ENCODE data around the gene FBXO44. TPM values are rescaled to one million over a fixed set of nuclear protein-coding genes. Genes with fewer than 3 reads are reported as not detected.
"Not testable (repeated sequence)": the region's sequence is repeated elsewhere in the genome, so short reads cannot be mapped to it uniquely, and the experiment has no call there.

FBXO44 gene
- total RNA-seq, 1 donor from 2014 or later, result 24.2 TPM

GRCh38 chr1:11622398-11622797 is 32.3 kb upstream of the FBXO44 start:
- Mint-ChIP-seq H3K4me3 (no peak overlapping the region), H3K27me3 (ENCODE audit: insufficient read depth) (peaks cover 12% of the 10 kb centered on the region), H3K4me1 (ENCODE audit: low read depth) (no peaks in the 10 kb centered on the region), H3K36me3 (ENCODE audit: low read depth) (no peaks in the 10 kb centered on the region), H3K9me3 (no peaks in the 10 kb centered on the region), H3K27ac (no peak overlapping the region)
- DNase-seq (ENCODE audit: low spot score), result no peak
- intact Hi-C loops (cut with micrococcal nuclease), result no loop called here

DNA sequence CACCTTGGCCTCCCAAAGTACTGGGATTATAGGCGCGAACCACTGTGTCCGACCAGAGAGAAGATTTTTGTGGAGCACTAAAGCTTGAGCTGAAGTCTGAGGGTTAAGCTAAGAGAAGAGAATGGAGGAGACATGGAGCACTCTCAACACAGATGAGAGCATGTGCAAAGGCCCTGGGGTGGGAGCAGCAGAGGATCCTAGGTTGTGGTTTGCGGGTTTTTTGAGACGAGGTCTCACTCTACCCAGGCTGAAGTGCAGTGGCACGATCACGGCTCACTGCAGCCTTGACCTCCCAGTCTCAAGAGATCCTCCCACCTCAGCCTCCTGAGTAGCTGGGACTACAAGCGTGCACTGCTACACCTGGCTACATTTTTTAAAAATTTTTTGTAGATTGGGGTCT is 31.0 kb upstream of the FBXO44 start:
- Mint-ChIP-seq H3K4me1 (ENCODE audit: low read depth) (no peaks in the 10 kb centered on the region), H3K4me3 (no peak overlapping the region), H3K9me3 (no peaks in the 10 kb centered on the region), H3K36me3 (ENCODE audit: low read depth) (no peaks in the 10 kb centered on the region), H3K27ac (no peak overlapping the region), H3K27me3 (ENCODE audit: insufficient read depth) (peaks cover 13% of the 10 kb centered on the region)
- no peak for DNase-seq (ENCODE audit: low spot score)
- intact Hi-C loops (cut with micrococcal nuclease), result no loop called here

DNA sequence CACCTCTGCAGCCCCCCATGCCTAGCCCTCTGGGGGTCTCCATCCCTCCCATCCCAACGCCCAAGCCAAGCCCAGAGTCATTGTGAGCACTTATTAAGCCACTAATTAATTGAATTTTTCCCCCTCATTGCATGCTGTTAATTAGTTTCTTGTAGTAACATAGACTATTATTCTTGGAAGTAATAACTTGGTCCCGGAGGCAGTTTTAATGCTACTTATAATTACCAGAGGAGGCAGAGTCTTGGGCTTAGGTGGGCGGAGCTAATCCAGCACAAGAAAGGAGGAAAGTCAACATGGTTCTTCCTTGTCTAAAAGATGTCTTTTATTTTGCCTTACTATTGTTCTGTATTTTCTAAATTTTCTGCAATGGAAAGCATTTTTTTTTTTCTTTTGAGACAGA is 28.1 kb upstream of the FBXO44 start:
- no peak overlapping the region for H3K27ac Mint-ChIP-seq
- H3K9me3 Mint-ChIP-seq, result no peaks in the 10 kb centered on the region
- peaks cover 14% of the 10 kb centered on the region for H3K27me3 Mint-ChIP-seq (ENCODE audit: insufficient read depth)
- DNase-seq (ENCODE audit: low spot score), result no peak
- no peaks in the 10 kb centered on the region for H3K36me3 Mint-ChIP-seq (ENCODE audit: low read depth)
- no peak overlapping the region for H3K4me3 Mint-ChIP-seq
- H3K4me1 Mint-ChIP-seq (ENCODE audit: low read depth), result no peaks in the 10 kb centered on the region
- intact Hi-C loops (cut with micrococcal nuclease), result no loop called here

DNA sequence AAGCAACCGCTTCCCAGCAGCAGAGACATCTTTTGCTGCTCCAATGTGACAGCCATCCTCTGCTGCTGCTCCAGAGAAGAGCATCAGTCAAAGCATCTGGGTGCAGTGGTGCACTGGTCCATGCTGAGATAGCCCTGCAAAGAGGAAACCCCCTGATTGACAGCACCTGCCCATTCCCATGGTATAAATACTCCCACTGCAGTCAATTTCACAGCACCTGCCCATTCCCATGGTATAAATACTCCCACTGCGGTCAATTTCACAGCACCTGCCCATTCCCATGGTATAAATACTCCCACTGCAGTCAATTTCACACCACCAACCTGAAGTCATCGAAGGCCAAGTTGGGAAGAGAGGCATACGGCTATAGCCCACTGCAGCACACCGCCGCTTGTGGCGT is 25.9 kb upstream of the FBXO44 start:
- H3K4me3 Mint-ChIP-seq, result no peak overlapping the region
- intact Hi-C loops (cut with micrococcal nuclease), result no loop called here
- H3K36me3 Mint-ChIP-seq (ENCODE audit: low read depth), result no peaks in the 10 kb centered on the region
- no peak overlapping the region for H3K27ac Mint-ChIP-seq
- H3K9me3 Mint-ChIP-seq, result no peaks in the 10 kb centered on the region
- H3K4me1 Mint-ChIP-seq (ENCODE audit: low read depth), result no peaks in the 10 kb centered on the region
- peaks cover 8% of the 10 kb centered on the region for H3K27me3 Mint-ChIP-seq (ENCODE audit: insufficient read depth)
- no peak for DNase-seq (ENCODE audit: low spot score)

GRCh38 chr1:11629184-11630016 is 25.3 kb upstream of the FBXO44 start:
- DNase-seq (ENCODE audit: low spot score), result no peak
- no peaks in the 10 kb centered on the region for H3K4me1 Mint-ChIP-seq (ENCODE audit: low read depth)
- no peaks in the 10 kb centered on the region for H3K9me3 Mint-ChIP-seq
- no peaks in the 10 kb centered on the region for H3K36me3 Mint-ChIP-seq (ENCODE audit: low read depth)
- peaks cover 8% of the 10 kb centered on the region for H3K27me3 Mint-ChIP-seq (ENCODE audit: insufficient read depth)
- no peak overlapping the region for H3K27ac Mint-ChIP-seq
- no peak overlapping the region for H3K4me3 Mint-ChIP-seq
- intact Hi-C loops (cut with micrococcal nuclease), result no loop called here

GRCh38 chr1:11634365-11635192 is 20.1 kb upstream of the FBXO44 start:
- DNase-seq (ENCODE audit: low spot score), result no peak
- intact Hi-C loops (cut with micrococcal nuclease), result loop anchor here (5.0 kb wide), 1 partner anchor 157 kb away; the partner anchor contains the start of gene DISP3
- no peaks in the 10 kb centered on the region for H3K36me3 Mint-ChIP-seq (ENCODE audit: low read depth)
- no peak overlapping the region for H3K27ac Mint-ChIP-seq
- no peaks in the 10 kb centered on the region for H3K4me1 Mint-ChIP-seq (ENCODE audit: low read depth)
- H3K9me3 Mint-ChIP-seq, result no peaks in the 10 kb centered on the region
- no peak overlapping the region for H3K4me3 Mint-ChIP-seq
- H3K27me3 Mint-ChIP-seq (ENCODE audit: insufficient read depth), result peaks cover 1% of the 10 kb centered on the region

DNA sequence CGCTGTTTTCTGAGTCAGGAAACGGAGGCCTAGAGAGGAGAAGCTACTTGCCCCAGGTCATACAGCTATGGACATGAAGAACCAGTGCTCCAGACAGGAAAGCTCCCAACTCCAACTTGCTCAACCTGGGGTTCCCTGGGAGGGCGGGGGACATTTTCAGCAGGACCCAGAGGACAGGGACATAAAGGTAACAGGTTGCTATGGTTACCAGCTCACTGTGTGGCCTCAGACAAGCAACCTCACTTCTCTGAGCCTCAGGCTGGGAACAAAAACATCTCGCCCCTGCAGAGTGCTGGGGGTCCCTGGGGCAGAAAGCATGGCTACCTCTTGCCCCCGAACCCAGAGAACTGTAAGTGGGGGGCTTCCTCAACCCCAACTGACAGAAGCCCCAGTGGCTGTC is 16.6 kb upstream of the FBXO44 start:
- no peak overlapping the region for H3K27ac Mint-ChIP-seq
- no peak for DNase-seq (ENCODE audit: low spot score)
- intact Hi-C loops (cut with micrococcal nuclease), result loop anchor here (5.0 kb wide), 1 partner anchor 161 kb away; the partner anchor contains the start of gene DISP3
- H3K9me3 Mint-ChIP-seq, result no peaks in the 10 kb centered on the region
- H3K4me1 Mint-ChIP-seq (ENCODE audit: low read depth), result no peaks in the 10 kb centered on the region
- H3K27me3 Mint-ChIP-seq (ENCODE audit: insufficient read depth), result peaks cover 3% of the 10 kb centered on the region
- H3K4me3 Mint-ChIP-seq, result no peak overlapping the region
- H3K36me3 Mint-ChIP-seq (ENCODE audit: low read depth), result no peaks in the 10 kb centered on the region

- intact Hi-C loops (cut with micrococcal nuclease), result loop anchor here (5.0 kb wide), 1 partner anchor 162 kb away; the partner anchor contains the start of gene DISP3
- H3K27me3 Mint-ChIP-seq (ENCODE audit: insufficient read depth), result peaks cover 3% of the 10 kb centered on the region
- no peak overlapping the region for H3K4me3 Mint-ChIP-seq
These were observed 15.3 kb upstream of the FBXO44 start for GRCh38 chr1:11639372-11639771.

DNA sequence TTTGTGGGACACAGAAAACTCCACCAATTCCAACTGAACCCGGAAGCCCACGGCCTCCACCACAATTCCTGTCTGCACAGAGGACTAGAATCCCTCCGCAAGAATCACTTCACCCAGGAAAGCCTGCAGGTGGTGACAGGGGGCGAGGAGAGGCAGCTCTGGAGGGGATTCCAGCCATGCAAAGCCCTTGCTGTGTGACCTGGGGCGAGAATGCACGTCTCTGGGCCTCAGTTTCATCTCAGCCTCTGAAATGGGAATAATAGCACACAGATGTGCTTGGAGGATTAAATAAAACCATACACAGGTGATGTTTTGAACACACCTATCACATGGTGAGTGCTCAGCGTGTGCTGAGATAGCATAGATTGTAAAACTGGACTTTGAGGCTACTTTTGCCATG is 14.6 kb upstream of the FBXO44 start:
- Mint-ChIP-seq H3K4me1 (ENCODE audit: low read depth) (no peaks in the 10 kb centered on the region), H3K9me3 (no peaks in the 10 kb centered on the region), H3K27me3 (ENCODE audit: insufficient read depth) (peaks cover 3% of the 10 kb centered on the region), H3K36me3 (ENCODE audit: low read depth) (no peaks in the 10 kb centered on the region), H3K27ac (no peak overlapping the region), H3K4me3 (no peak overlapping the region)
- DNase-seq (ENCODE audit: low spot score), result no peak
- intact Hi-C loops (cut with micrococcal nuclease), result no loop called here

More at GRCh38 chr1:11639372-11639771, 15.3 kb upstream of the FBXO44 start:
- Mint-ChIP-seq H3K36me3 (ENCODE audit: low read depth) (no peaks in the 10 kb centered on the region), H3K9me3 (no peaks in the 10 kb centered on the region), H3K27ac (no peak overlapping the region), H3K4me1 (ENCODE audit: low read depth) (no peaks in the 10 kb centered on the region)
- DNase-seq (ENCODE audit: low spot score), result no peak

DNA sequence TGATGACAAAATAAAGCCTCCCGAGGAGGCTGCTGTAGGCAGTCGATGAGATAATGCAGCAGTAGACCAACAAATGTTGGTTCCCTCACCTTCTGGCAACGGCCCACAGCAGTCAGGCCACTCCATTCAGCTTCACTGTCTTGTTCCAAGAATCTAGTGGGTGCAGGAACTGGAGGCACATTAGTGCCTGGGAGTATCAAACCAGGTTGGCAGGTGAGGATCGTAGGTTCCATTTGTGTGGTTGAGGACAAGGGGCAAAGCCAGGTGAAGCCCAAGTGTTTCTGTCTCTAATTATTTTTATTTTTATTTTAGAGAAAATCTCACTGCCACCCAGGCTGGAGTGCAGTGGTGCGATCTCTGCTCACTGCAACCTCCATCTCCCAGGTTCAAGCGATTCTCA is 13.7 kb upstream of the FBXO44 start:
- Mint-ChIP-seq H3K4me1 (ENCODE audit: low read depth) (no peaks in the 10 kb centered on the region), H3K27ac (no peak overlapping the region), H3K36me3 (ENCODE audit: low read depth) (no peaks in the 10 kb centered on the region), H3K27me3 (ENCODE audit: insufficient read depth) (peaks cover 3% of the 10 kb centered on the region), H3K4me3 (no peak overlapping the region), H3K9me3 (no peaks in the 10 kb centered on the region)
- intact Hi-C loops (cut with micrococcal nuclease), result no loop called here
- DNase-seq (ENCODE audit: low spot score), result no peak

GRCh38 chr1:11641776-11642305 is 12.8 kb upstream of the FBXO44 start:
- no peak overlapping the region for H3K27ac Mint-ChIP-seq
- H3K4me1 Mint-ChIP-seq (ENCODE audit: low read depth), result no peaks in the 10 kb centered on the region
- H3K4me3 Mint-ChIP-seq, result no peak overlapping the region
- no peaks in the 10 kb centered on the region for H3K36me3 Mint-ChIP-seq (ENCODE audit: low read depth)
- H3K27me3 Mint-ChIP-seq (ENCODE audit: insufficient read depth), result peaks cover 3% of the 10 kb centered on the region
- DNase-seq (ENCODE audit: low spot score), result no peak
- intact Hi-C loops (cut with micrococcal nuclease), result loop anchor here (1.0 kb wide), 5 partner anchors 305 to 605 kb away; partner anchors contain the start of genes EXOSC10 and UBIAD1
- H3K9me3 Mint-ChIP-seq, result no peaks in the 10 kb centered on the region

GRCh38 chr1:11642418-11643017 is 12.2 kb upstream of the FBXO44 start:
- H3K9me3 Mint-ChIP-seq; H3K27me3 Mint-ChIP-seq (ENCODE audit: insufficient read depth); H3K27ac Mint-ChIP-seq; H3K4me1 Mint-ChIP-seq (ENCODE audit: low read depth); H3K4me3 Mint-ChIP-seq; H3K36me3 Mint-ChIP-seq (ENCODE audit: low read depth): not testable (repeated sequence)
- DNase-seq (ENCODE audit: low spot score), result peak; percentile 42
- intact Hi-C loops (cut with micrococcal nuclease), result loop anchor here (1.0 kb wide), 5 partner anchors 305 to 605 kb away; partner anchors contain the start of genes EXOSC10 and UBIAD1

All from activated T-helper 1 cell treated with anti-CD3 and anti-CD28 coated beads, Interleukin-12 subunit alpha, Interleukin-12 subunit beta, Interleukin-2, Interleukin-4 antibody, amounts not matched to agents 30 ng/mL and 10 ng/mL and 1 ng/mL, durations not matched to agents 14 hours and 24 hours and 36 hours (primary cell).